SK-N-SH (cell line): Measurements from ENCODE around the gene THAP12. TPM values are rescaled to one million over a fixed set of nuclear protein-coding genes. Genes with fewer than 3 reads are reported as not detected.

Experiments used
- CTCF ChIA-PET: fragments of 300-600, 350-600 bp; formaldehyde crosslinking; extraction: SDS; loops from one replicate; lab custom pipeline; 2021; lab: Yijun Ruan, JAX
- POLR2A ChIA-PET: fragments of 350-600 bp; sonication (Branson Sonifier 250); formaldehyde crosslinking; extraction: SDS; loops from one replicate; lab custom pipeline; 2020; ENCODE audit warnings: antibody characterized with exemption, inconsistent platforms; lab: Yijun Ruan, JAX
- DNase-seq: peaks from one replicate; pipeline ENCODE4 v3.0.0; 2012
- H2AFZ ChIP-seq: fragments of 200-600 bp; sonication (generic); 2 replicates; pipeline ENCODE4 v1.8.1; 2016; ENCODE audit warnings: antibody characterized with exemption, mild to moderate bottlenecking, low read depth
- H3F3A ChIP-seq: fragments of 200-600 bp; sonication (generic); replicated peaks from 2 replicates; pipeline ENCODE3; 2016; ENCODE audit warnings: antibody characterized with exemption, mild to moderate bottlenecking; ENCODE audit not compliant: insufficient read depth
- H3K27ac ChIP-seq, 2 experiments: fragments of 200-500 bp in 1 of 2; fragments of 200-600 bp in 1 of 2; sonication (Bioruptor generic) in 1 of 2; sonication (generic), shearing (Covaris generic) in 1 of 2; 2 replicates each; pipeline versions ENCODE4 v1.5.1 to v1.6.1; 2014 to 2016; ENCODE audit warnings: low read depth in 2 of 2, inconsistent platforms in 1 of 2, low read length in 1 of 2, mild to moderate bottlenecking in 1 of 2, mixed read lengths in 1 of 2
- H3K27me3 ChIP-seq: fragments of 200-600 bp; sonication (generic), shearing (Covaris generic); 2 replicates; pipeline ENCODE4 v1.6.1; 2016; ENCODE audit warnings: mixed run types; ENCODE audit not compliant: insufficient read depth
- H3K36me3 ChIP-seq, 2 experiments: fragments of 200-500 bp in 1 of 2; fragments of 200-600 bp in 1 of 2; sonication (Bioruptor generic) in 1 of 2; sonication (generic) in 1 of 2; replicated peaks in 1 of 2; 2 replicates each; pipeline versions ENCODE3 to v1.5.1; 2014 to 2016; ENCODE audit warnings: low read length in 1 of 2, mild to moderate bottlenecking in 1 of 2; ENCODE audit not compliant: insufficient read depth in 2 of 2, control insufficient read depth in 1 of 2
- H3K4me1 ChIP-seq, 2 experiments: fragments of 200-500 bp in 1 of 2; fragments of 200-600 bp in 1 of 2; sonication (Bioruptor generic) in 1 of 2; sonication (generic), shearing (Covaris generic) in 1 of 2; 2 replicates each; pipeline versions ENCODE4 v1.5.1 to v1.6.1; 2014 to 2016; ENCODE audit warnings: low read depth in 1 of 2, low read length in 1 of 2, mixed run types in 1 of 2; ENCODE audit not compliant: insufficient read depth in 2 of 2, control insufficient read depth in 1 of 2
- H3K4me2 ChIP-seq: fragments of 200-600 bp; sonication (generic), shearing (Covaris generic); 2 replicates; pipeline ENCODE4 v1.6.1; 2017; ENCODE audit warnings: mixed run types
- H3K4me3 ChIP-seq, 2 experiments: fragments of 200-500 bp in 1 of 2; fragments of 200-600 bp in 1 of 2; sonication (Bioruptor generic) in 1 of 2; sonication (generic), shearing (Covaris generic) in 1 of 2; 2 replicates each; pipeline versions ENCODE4 v1.5.1 to v1.8.1; 2014 to 2016; ENCODE audit warnings: low read depth in 2 of 2, inconsistent platforms in 1 of 2, low read length in 1 of 2, mild to moderate bottlenecking in 1 of 2, mixed read lengths in 1 of 2, moderate library complexity in 1 of 2
- H3K79me2 ChIP-seq: fragments of 200-600 bp; sonication (generic); 2 replicates; pipeline ENCODE4 v1.8.1; 2017; ENCODE audit warnings: mild to moderate bottlenecking; ENCODE audit not compliant: insufficient read depth
- H3K9ac ChIP-seq: fragments of 200-600 bp; sonication (generic); 2 replicates; pipeline ENCODE4 v1.6.1; 2017; ENCODE audit warnings: mixed run types
- H3K9me2 ChIP-seq: fragments of 200-600 bp; sonication (generic); 2 replicates; pipeline ENCODE4 v1.6.1; 2017; ENCODE audit warnings: mixed run types
- H3K9me3 ChIP-seq: fragments of 200-600 bp; sonication (generic); 2 replicates; pipeline ENCODE4 v1.6.1; 2017; ENCODE audit warnings: mixed run types, mild to moderate bottlenecking, moderate library complexity
- H4K20me1 ChIP-seq: fragments of 200-600 bp; sonication (generic); 2 replicates; pipeline ENCODE4 v1.6.1; 2017; ENCODE audit warnings: mild to moderate bottlenecking, mixed run types; ENCODE audit not compliant: insufficient read depth
- CHD2 ChIP-seq: fragments of 150-350 bp; IDR thresholded peaks from 2 replicates; pipeline ENCODE4 v1.6.1; 2018; ENCODE audit warnings: low read length; ENCODE audit not compliant: partially characterized antibody
- EP300 ChIP-seq, 2 experiments: IDR thresholded peaks; 2 replicates each; pipeline versions ENCODE4 v1.4.0 to v1.6.1; 2012; ENCODE audit warnings: borderline replicate concordance in 1 of 2, low read depth in 1 of 2, low read length in 1 of 2
- FOSL2 ChIP-seq: IDR thresholded peaks from 2 replicates; pipeline ENCODE4 v1.4.0; 2012; ENCODE audit warnings: low read depth, mild to moderate bottlenecking, moderate library complexity, borderline replicate concordance
- FOXJ3 ChIP-seq: sonication (generic); formaldehyde crosslinking; IDR thresholded peaks from 2 replicates; pipeline ENCODE4 v1.5.1; 2020; ENCODE audit warnings: mild to moderate bottlenecking, missing genetic modification reagents
- GATA2 ChIP-seq: sonication (generic); formaldehyde crosslinking; IDR thresholded peaks from 2 replicates; pipeline ENCODE4 v1.5.0; 2020; ENCODE audit warnings: mild to moderate bottlenecking, missing genetic modification reagents
- MXI1 ChIP-seq: IDR thresholded peaks from 2 replicates; pipeline ENCODE4 v1.6.1; 2012; ENCODE audit warnings: mild to moderate bottlenecking, low read depth, low read length, improper control_type of control experiment
- NFIC ChIP-seq: IDR thresholded peaks from 2 replicates; pipeline ENCODE4 v1.4.0; 2012; ENCODE audit warnings: borderline replicate concordance
- NRF1 ChIP-seq: IDR thresholded peaks from 2 replicates; pipeline ENCODE4 v1.6.1; 2012; ENCODE audit warnings: low read depth, mild to moderate bottlenecking, low read length
- POLR2AphosphoS5 ChIP-seq: IDR thresholded peaks from 2 replicates; pipeline ENCODE4 v1.6.1; 2012; ENCODE audit warnings: low read depth, low read length
- RAD21 ChIP-seq: IDR thresholded peaks from 2 replicates; pipeline ENCODE4 v1.6.1; 2012; ENCODE audit warnings: mild to moderate bottlenecking, low read length
- RXRA ChIP-seq: IDR thresholded peaks from 2 replicates; pipeline ENCODE4 v1.4.0; 2012; ENCODE audit warnings: low read depth, mild to moderate bottlenecking, borderline replicate concordance
- SIN3A ChIP-seq: IDR thresholded peaks from 2 replicates; pipeline ENCODE4 v1.6.1; 2012; ENCODE audit warnings: low read depth, mild to moderate bottlenecking, low read length, moderate library complexity, borderline replicate concordance
- TAF1 ChIP-seq: IDR thresholded peaks from 2 replicates; pipeline ENCODE4 v1.6.1; 2012; ENCODE audit warnings: low read depth, mild to moderate bottlenecking, low read length, moderate library complexity, borderline replicate concordance
- YY1 ChIP-seq: IDR thresholded peaks from 2 replicates; pipeline ENCODE4 v1.4.0; 2012; ENCODE audit warnings: low read depth, mild to moderate bottlenecking
- WGBS: methylation state at CpG from one replicate; pipeline ENCODE4 v1.1.6; 2017; ENCODE audit warnings: low lambda C conversion rate; 5-methylcytosine and 5-hydroxymethylcytosine counted together
- polyA plus RNA-seq, 3 experiments: library from polyadenylated mRNA; depleted of rRNA; stranded (reverse); fragments of >200 nt; gene quantifications; 2 replicates each; pipeline ENCODE4 v1.2.3, GENCODE V29; 2012
- TF ChIP-seq, protein P1 (sequence below): fragments of 150-350 bp; IDR thresholded peaks from 2 replicates; pipeline ENCODE4 v1.6.1; 2016; ENCODE audit warnings: mild to moderate bottlenecking, low read depth, low read length
- TF ChIP-seq, protein P2 (sequence below): IDR thresholded peaks from 2 replicates; pipeline ENCODE4 v1.4.0; 2012; ENCODE audit warnings: low read depth, borderline replicate concordance
- TF ChIP-seq, protein P3 (sequence below): IDR thresholded peaks from 2 replicates; pipeline ENCODE4 v1.4.0; 2012; ENCODE audit warnings: low read depth

The THAP12 gene
- polyA plus RNA-seq, 1 of the 3 experiments (the other 2 are of a cell fraction) = 14.9 TPM

DNA sequence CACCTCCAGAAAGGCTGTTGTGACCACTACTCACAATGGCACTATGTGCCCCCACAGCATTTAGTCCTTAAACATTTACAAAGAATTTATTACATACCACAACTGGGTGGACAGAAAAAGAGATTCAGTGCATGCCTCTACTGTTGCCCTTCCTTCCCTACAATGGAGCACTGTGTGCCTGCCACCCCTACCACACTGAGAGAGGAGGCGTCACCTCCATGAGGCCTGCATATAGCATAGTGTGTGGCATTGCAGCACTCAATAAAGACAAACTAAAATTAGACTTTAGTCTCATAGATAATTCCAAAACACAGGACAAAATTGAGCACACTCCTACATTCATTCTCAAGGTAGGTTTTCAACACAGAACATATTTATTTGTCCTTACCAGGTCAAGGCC, 25.8 kb downstream of the THAP12 start:
- no peaks in the 10 kb centered on the region for H4K20me1 ChIP-seq
- H3K9me3 ChIP-seq = 0 out of 2 replicates have a peak, but pooled peaks cover 3% of the 10 kb centered on the region
- no peaks in the 10 kb centered on the region; the same call in 1 of the 2 replicates for H3K79me2 ChIP-seq
- ChIA-PET CTCF (interaction anchor here (0.7 kb wide), 1 partner anchor 36 kb away, joined by 3 read pairs; no protein-coding TSS in a partner anchor), POLR2A (no interaction called here)
- H3K4me1 ChIP-seq = no peaks in the 10 kb centered on the region
- no peaks in the 10 kb centered on the region for H3K27me3 ChIP-seq
- peaks cover 35 to 51% of the 10 kb centered on the region in 2 experiments for H3K36me3 ChIP-seq
- TF ChIP-seq, protein P1, sequence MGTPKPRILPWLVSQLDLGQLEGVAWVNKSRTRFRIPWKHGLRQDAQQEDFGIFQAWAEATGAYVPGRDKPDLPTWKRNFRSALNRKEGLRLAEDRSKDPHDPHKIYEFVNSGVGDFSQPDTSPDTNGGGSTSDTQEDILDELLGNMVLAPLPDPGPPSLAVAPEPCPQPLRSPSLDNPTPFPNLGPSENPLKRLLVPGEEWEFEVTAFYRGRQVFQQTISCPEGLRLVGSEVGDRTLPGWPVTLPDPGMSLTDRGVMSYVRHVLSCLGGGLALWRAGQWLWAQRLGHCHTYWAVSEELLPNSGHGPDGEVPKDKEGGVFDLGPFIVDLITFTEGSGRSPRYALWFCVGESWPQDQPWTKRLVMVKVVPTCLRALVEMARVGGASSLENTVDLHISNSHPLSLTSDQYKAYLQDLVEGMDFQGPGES = no peak
- TF ChIP-seq MXI1 (no peak), TAF1 (no peak), RXRA (no peak), NRF1 (no peak), SIN3A (no peak), CHD2 (no peak), NFIC (no peak), RAD21 (no peak), FOSL2 (no peak), GATA2 (CRISPR knock-in tag) (no peak), YY1 (no peak), FOXJ3 (CRISPR knock-in tag) (no peak), POLR2AphosphoS5 (no peak), EP300 (IDR thresholded peaks at IDR 0.05; ENCODE audit: borderline replicate concordance in 1 of 2, low read depth in 1 of 2, low read length in 1 of 2) (no peak)
- TF ChIP-seq, protein P2, sequence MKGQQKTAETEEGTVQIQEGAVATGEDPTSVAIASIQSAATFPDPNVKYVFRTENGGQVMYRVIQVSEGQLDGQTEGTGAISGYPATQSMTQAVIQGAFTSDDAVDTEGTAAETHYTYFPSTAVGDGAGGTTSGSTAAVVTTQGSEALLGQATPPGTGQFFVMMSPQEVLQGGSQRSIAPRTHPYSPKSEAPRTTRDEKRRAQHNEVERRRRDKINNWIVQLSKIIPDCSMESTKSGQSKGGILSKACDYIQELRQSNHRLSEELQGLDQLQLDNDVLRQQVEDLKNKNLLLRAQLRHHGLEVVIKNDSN = no peak
- TF ChIP-seq, protein P3, sequence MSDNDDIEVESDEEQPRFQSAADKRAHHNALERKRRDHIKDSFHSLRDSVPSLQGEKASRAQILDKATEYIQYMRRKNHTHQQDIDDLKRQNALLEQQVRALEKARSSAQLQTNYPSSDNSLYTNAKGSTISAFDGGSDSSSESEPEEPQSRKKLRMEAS = no peak
- H3K4me2 ChIP-seq = no peak overlapping the region
- no peak overlapping the region for H3K27ac ChIP-seq
- H3F3A ChIP-seq = no peaks in the 10 kb centered on the region
- no peak overlapping the region for H3K9ac ChIP-seq
- H2AFZ ChIP-seq = no peak overlapping the region
- no peak overlapping the region; a peak in 1 of 4 replicates for H3K4me3 ChIP-seq
- 100% methylated on average over 1 of the region's 1 CpG for WGBS
- no peak for DNase-seq
- H3K9me2 ChIP-seq = no peaks in the 10 kb centered on the region; the same call in 1 of the 2 replicates
